ENCODE data around the gene ATRNL1.

ATRNL1 gene

DNA sequence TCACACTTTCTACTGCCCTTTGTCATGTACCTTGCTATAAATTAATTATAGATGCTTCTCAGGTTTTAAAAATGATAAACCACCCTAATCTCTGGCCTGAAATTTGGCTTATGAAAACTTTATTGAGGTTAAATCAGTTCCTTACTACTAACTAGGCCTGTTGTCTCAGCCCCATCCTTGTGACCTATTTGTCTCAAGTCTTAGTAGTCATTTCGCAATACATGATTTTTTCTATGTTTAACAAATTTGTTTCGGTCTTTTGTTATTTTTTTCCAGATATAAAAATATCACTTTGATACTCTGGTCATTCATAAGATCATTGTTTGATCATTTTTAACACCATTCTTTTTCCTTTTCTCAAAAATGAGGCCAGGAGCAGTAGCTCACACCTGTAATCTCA is 768.3 kb downstream of the ATRNL1 start:
- TF ChIP-seq CTCF (IDR thresholded peaks at IDR 0.05; ENCODE audit: insufficient read depth, low read length, poor library complexity, severe bottlenecking), result no peak
- DNase-seq (ENCODE audit: extremely low read depth, insufficient read length), result no peak
- Histone ChIP-seq H3K4me3 (replicated peaks; ENCODE audit: low read depth, low read length) (no peak overlapping the region), H3K27me3 (replicated peaks; ENCODE audit: control insufficient read depth, insufficient read depth, low read length) (no peaks in the 10 kb centered on the region), H3K36me3 (ENCODE audit: control insufficient read depth, insufficient read depth, low read length) (no peaks in the 10 kb centered on the region)

DNA sequence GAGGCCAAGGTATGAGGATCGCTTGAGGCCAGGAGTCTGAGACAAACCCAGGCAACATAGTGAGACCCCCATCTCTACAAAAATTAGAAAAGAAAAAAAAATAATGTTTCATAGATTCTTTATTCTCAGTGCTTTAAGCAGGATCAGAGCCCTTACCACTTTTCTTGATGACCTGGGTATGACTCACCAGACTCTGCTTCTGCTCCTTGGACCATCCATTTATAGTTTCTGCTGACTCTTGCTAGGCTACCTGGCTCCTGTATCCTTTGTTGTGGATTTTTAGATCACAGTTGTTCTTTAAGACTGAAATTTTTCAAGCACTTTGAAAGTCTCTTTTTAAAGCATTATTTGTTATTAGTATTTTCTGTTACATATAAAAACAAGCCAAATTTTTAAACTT is 768.7 kb downstream of the ATRNL1 start:
- Histone ChIP-seq H3K27me3 (replicated peaks; ENCODE audit: control insufficient read depth, insufficient read depth, low read length) (no peaks in the 10 kb centered on the region), H3K36me3 (ENCODE audit: control insufficient read depth, insufficient read depth, low read length) (no peaks in the 10 kb centered on the region), H3K4me3 (replicated peaks; ENCODE audit: low read depth, low read length) (no peak overlapping the region)
- no peak for TF ChIP-seq CTCF (IDR thresholded peaks at IDR 0.05; ENCODE audit: insufficient read depth, low read length, poor library complexity, severe bottlenecking)
- no peak for DNase-seq (ENCODE audit: extremely low read depth, insufficient read length)

DNA sequence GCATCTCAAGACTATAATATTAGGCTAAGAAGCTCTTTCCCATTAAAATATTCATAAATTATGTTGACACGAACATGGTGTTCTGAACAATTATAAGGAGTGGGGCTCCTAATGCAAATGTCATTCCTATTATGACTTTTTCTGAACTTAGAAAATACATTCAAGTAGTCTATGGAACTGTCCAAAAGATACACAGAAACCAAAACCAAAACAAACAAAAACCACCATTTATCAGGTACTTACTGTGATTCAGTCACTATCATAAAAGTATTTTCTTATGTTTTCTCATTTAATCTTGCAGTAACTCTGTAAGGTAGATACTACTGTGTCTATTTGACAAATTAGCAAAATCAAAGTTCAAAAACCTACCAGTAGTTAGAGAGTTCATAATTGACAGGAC is 773.0 kb downstream of the ATRNL1 start:
- no peak for TF ChIP-seq CTCF (IDR thresholded peaks at IDR 0.05; ENCODE audit: insufficient read depth, low read length, poor library complexity, severe bottlenecking)
- Histone ChIP-seq H3K27me3 (replicated peaks; ENCODE audit: control insufficient read depth, insufficient read depth, low read length) (no peaks in the 10 kb centered on the region), H3K36me3 (ENCODE audit: control insufficient read depth, insufficient read depth, low read length) (no peaks in the 10 kb centered on the region), H3K4me3 (replicated peaks; ENCODE audit: low read depth, low read length) (no peak overlapping the region)
- no peak for DNase-seq (ENCODE audit: extremely low read depth, insufficient read length)

DNA sequence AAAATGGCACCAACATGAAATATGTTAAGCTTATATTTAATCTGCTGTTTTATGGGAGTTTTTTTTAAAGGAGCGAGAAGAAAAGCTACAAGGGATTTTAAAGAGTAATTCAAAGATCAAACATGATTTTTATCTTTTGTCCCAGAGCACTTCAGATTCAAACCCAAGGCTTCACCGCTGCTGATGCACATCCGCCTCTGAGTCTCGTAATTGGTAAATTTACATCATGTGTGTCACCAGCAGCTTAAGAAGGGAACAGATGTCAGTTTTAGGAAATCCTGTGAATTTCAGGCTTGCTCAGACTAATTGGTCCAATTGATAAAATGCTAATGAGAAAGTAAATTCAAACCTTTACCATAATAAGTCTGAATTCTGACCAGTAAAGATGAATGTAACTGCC is 773.5 kb downstream of the ATRNL1 start:
- DNase-seq (ENCODE audit: extremely low read depth, insufficient read length), result no peak
- Histone ChIP-seq H3K27me3 (replicated peaks; ENCODE audit: control insufficient read depth, insufficient read depth, low read length) (no peaks in the 10 kb centered on the region), H3K4me3 (replicated peaks; ENCODE audit: low read depth, low read length) (no peak overlapping the region), H3K36me3 (ENCODE audit: control insufficient read depth, insufficient read depth, low read length) (no peaks in the 10 kb centered on the region)
- no peak for TF ChIP-seq CTCF (IDR thresholded peaks at IDR 0.05; ENCODE audit: insufficient read depth, low read length, poor library complexity, severe bottlenecking)

- DNase-seq (ENCODE audit: extremely low read depth, insufficient read length), result no peak
- no peak for TF ChIP-seq CTCF (IDR thresholded peaks at IDR 0.05; ENCODE audit: insufficient read depth, low read length, poor library complexity, severe bottlenecking)
These were observed 774.1 kb downstream of the ATRNL1 start for GRCh38 chr10:115867305-115867704.

GRCh38 chr10:115871855-115872254 is 778.7 kb downstream of the ATRNL1 start:
- no peak for TF ChIP-seq CTCF (IDR thresholded peaks at IDR 0.05; ENCODE audit: insufficient read depth, low read length, poor library complexity, severe bottlenecking)
- H3K36me3 ChIP-seq (ENCODE audit: control insufficient read depth, insufficient read depth, low read length), result no peaks in the 10 kb centered on the region
- no peak overlapping the region for H3K4me3 ChIP-seq (replicated peaks; ENCODE audit: low read depth, low read length)
- DNase-seq (ENCODE audit: extremely low read depth, insufficient read length), result no peak
- H3K27me3 ChIP-seq (replicated peaks; ENCODE audit: control insufficient read depth, insufficient read depth, low read length), result no peaks in the 10 kb centered on the region

More at GRCh38 chr10:115867305-115867704, 774.1 kb downstream of the ATRNL1 start:
- H3K36me3 ChIP-seq (ENCODE audit: control insufficient read depth, insufficient read depth, low read length), result no peaks in the 10 kb centered on the region
- no peaks in the 10 kb centered on the region for H3K27me3 ChIP-seq (replicated peaks; ENCODE audit: control insufficient read depth, insufficient read depth, low read length)
- H3K4me3 ChIP-seq (replicated peaks; ENCODE audit: low read depth, low read length), result no peak overlapping the region
